ENCODE measurements around the gene SERPINB2.

DNA sequence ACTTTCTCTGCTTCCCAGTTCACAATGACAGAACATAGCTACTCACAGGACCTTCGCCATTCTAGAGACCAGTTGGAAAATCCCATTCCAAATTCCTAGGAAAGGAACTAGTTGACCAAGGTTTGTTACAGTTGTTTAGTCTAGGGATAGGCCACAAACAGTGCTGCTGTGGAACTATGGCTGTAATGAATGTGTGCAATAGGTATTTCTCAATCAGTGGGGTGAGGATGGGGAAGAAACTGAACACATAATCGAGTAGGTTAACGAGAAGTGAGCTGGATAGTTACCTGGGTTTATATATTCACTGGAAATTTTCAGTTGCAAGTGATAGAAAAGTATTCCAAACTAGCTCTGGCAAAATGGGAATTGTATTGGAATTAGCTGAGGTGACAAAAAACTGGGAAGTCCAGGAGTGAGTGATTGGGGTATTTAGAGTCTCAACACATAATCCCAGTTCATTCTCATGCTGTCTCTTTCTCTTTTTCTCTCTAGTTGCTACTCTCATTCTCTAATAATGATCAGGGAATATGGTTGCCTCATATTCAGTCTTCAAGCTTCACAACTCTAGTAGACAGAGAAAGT, 43.4 kb downstream of the SERPINB2 start:
- TF ChIP-seq CTCF (IDR thresholded peaks at IDR 0.05) (no peak), EP300 (IDR thresholded peaks at IDR 0.05) (no peak), POLR2A (IDR thresholded peaks at IDR 0.05) (no peak)
